ENCODE data around the gene CSPG4. TPM values are rescaled to one million over a fixed set of nuclear protein-coding genes. Genes with fewer than 3 reads are reported as not detected.

Gene CSPG4
- total RNA-seq, 1 experiment from 2014 or later = 0.32 TPM

- H3K9me3 ChIP-seq (replicated peaks) = no peaks in the 10 kb centered on the region
- H3K4me1 ChIP-seq (replicated peaks) = peaks cover 24% of the 10 kb centered on the region
- no peak overlapping the region for H3K4me3 ChIP-seq
Observed at GRCh38 chr15:75661100-75661755, 51.4 kb downstream of the CSPG4 start.

GRCh38 chr15:75659928-75660645 is 52.6 kb downstream of the CSPG4 start:
- H3K36me3 ChIP-seq = peaks cover 20% of the 10 kb centered on the region
- DNase-seq (ENCODE audit: low read depth in 1 of 2, low spot score in 2 of 2) = no peak

More at GRCh38 chr15:75661100-75661755, 51.4 kb downstream of the CSPG4 start:
- H3K36me3 ChIP-seq = peaks cover 20% of the 10 kb centered on the region
- no peaks in the 10 kb centered on the region for H3K27me3 ChIP-seq (replicated peaks)
- H3K27ac ChIP-seq = peak overlapping the region; percentile 82
- DNase-seq (ENCODE audit: low read depth in 1 of 2, low spot score in 2 of 2) = peak; percentile 63 to 94

GRCh38 chr15:75659141-75659771 is 53.4 kb downstream of the CSPG4 start:
- H3K9me3 ChIP-seq (replicated peaks) = no peaks in the 10 kb centered on the region
- peaks cover 21% of the 10 kb centered on the region for H3K4me1 ChIP-seq (replicated peaks)
- no peak overlapping the region for H3K4me3 ChIP-seq
- peaks cover 20% of the 10 kb centered on the region for H3K36me3 ChIP-seq
- no peaks in the 10 kb centered on the region for H3K27me3 ChIP-seq (replicated peaks)
- no peak for DNase-seq (ENCODE audit: low read depth in 1 of 2, low spot score in 2 of 2)
- H3K27ac ChIP-seq = no peak overlapping the region

More at GRCh38 chr15:75659928-75660645, 52.6 kb downstream of the CSPG4 start:
- Histone ChIP-seq H3K27me3 (replicated peaks) (no peaks in the 10 kb centered on the region), H3K9me3 (replicated peaks) (no peaks in the 10 kb centered on the region), H3K27ac (no peak overlapping the region), H3K4me3 (no peak overlapping the region), H3K4me1 (replicated peaks) (peaks cover 21% of the 10 kb centered on the region)

GRCh38 chr15:75656813-75657212 is 55.8 kb downstream of the CSPG4 start:
- DNase-seq (ENCODE audit: low read depth in 1 of 2, low spot score in 2 of 2) = no peak
- no peak overlapping the region for H3K4me3 ChIP-seq
- no peak overlapping the region for H3K27ac ChIP-seq
- peaks cover 18% of the 10 kb centered on the region for H3K4me1 ChIP-seq (replicated peaks)
- peaks cover 36% of the 10 kb centered on the region for H3K36me3 ChIP-seq
- H3K9me3 ChIP-seq (replicated peaks) = no peaks in the 10 kb centered on the region
- no peaks in the 10 kb centered on the region for H3K27me3 ChIP-seq (replicated peaks)

GRCh38 chr15:75656331-75656730 is 56.3 kb downstream of the CSPG4 start:
- peaks cover 40% of the 10 kb centered on the region for H3K36me3 ChIP-seq
- DNase-seq (ENCODE audit: low read depth in 1 of 2, low spot score in 2 of 2) = no peak
- no peak overlapping the region for H3K4me3 ChIP-seq
- peaks cover 18% of the 10 kb centered on the region for H3K4me1 ChIP-seq (replicated peaks)
- no peaks in the 10 kb centered on the region for H3K9me3 ChIP-seq (replicated peaks)
- no peak overlapping the region for H3K27ac ChIP-seq
- no peaks in the 10 kb centered on the region for H3K27me3 ChIP-seq (replicated peaks)

GRCh38 chr15:75655931-75656330 is 56.7 kb downstream of the CSPG4 start:
- Histone ChIP-seq H3K27me3 (replicated peaks) (no peaks in the 10 kb centered on the region), H3K27ac (no peak overlapping the region), H3K4me3 (no peak overlapping the region), H3K4me1 (replicated peaks) (peaks cover 18% of the 10 kb centered on the region), H3K36me3 (peaks cover 44% of the 10 kb centered on the region), H3K9me3 (replicated peaks) (no peaks in the 10 kb centered on the region)
- no peak for DNase-seq (ENCODE audit: low read depth in 1 of 2, low spot score in 2 of 2)

- H3K36me3 ChIP-seq = peaks cover 52% of the 10 kb centered on the region
- no peaks in the 10 kb centered on the region for H3K9me3 ChIP-seq (replicated peaks)
- H3K27me3 ChIP-seq (replicated peaks) = no peaks in the 10 kb centered on the region
- no peak overlapping the region for H3K27ac ChIP-seq
- DNase-seq (ENCODE audit: low read depth in 1 of 2, low spot score in 2 of 2) = no peak
- peaks cover 24% of the 10 kb centered on the region for H3K4me1 ChIP-seq (replicated peaks)
- H3K4me3 ChIP-seq = no peak overlapping the region
Observed at GRCh38 chr15:75654201-75654907, 58.3 kb downstream of the CSPG4 start.

- Histone ChIP-seq H3K36me3 (peaks cover 56% of the 10 kb centered on the region), H3K9me3 (replicated peaks) (no peaks in the 10 kb centered on the region), H3K4me1 (replicated peaks) (peaks cover 33% of the 10 kb centered on the region), H3K27ac (no peak overlapping the region), H3K4me3 (no peak overlapping the region), H3K27me3 (replicated peaks) (no peaks in the 10 kb centered on the region)
- DNase-seq (ENCODE audit: low read depth in 1 of 2, low spot score in 2 of 2) = no peak
Observed at GRCh38 chr15:75653347-75653913, 59.2 kb downstream of the CSPG4 start.

- peaks cover 50% of the 10 kb centered on the region for H3K36me3 ChIP-seq
- no peak overlapping the region for H3K4me3 ChIP-seq
- H3K27ac ChIP-seq = no peak overlapping the region
- H3K27me3 ChIP-seq (replicated peaks) = no peaks in the 10 kb centered on the region
- H3K9me3 ChIP-seq (replicated peaks) = no peaks in the 10 kb centered on the region
- no peak for DNase-seq (ENCODE audit: low read depth in 1 of 2, low spot score in 2 of 2)
- H3K4me1 ChIP-seq (replicated peaks) = peaks cover 36% of the 10 kb centered on the region
Observed at GRCh38 chr15:75651810-75652543, 60.7 kb downstream of the CSPG4 start.

GRCh38 chr15:75650908-75651809 is 61.5 kb downstream of the CSPG4 start:
- H3K4me3 ChIP-seq = no peak overlapping the region
- no peak overlapping the region for H3K27ac ChIP-seq
- no peak for DNase-seq (ENCODE audit: low read depth in 1 of 2, low spot score in 2 of 2)
- H3K9me3 ChIP-seq (replicated peaks) = no peaks in the 10 kb centered on the region
- H3K36me3 ChIP-seq = peaks cover 46% of the 10 kb centered on the region
- H3K27me3 ChIP-seq (replicated peaks) = no peaks in the 10 kb centered on the region
- H3K4me1 ChIP-seq (replicated peaks) = peaks cover 44% of the 10 kb centered on the region

- Histone ChIP-seq H3K27ac (no peak overlapping the region), H3K27me3 (replicated peaks) (no peaks in the 10 kb centered on the region), H3K4me1 (replicated peaks) (peaks cover 44% of the 10 kb centered on the region), H3K4me3 (no peak overlapping the region), H3K9me3 (replicated peaks) (no peaks in the 10 kb centered on the region), H3K36me3 (peaks cover 46% of the 10 kb centered on the region)
- DNase-seq (ENCODE audit: low read depth in 1 of 2, low spot score in 2 of 2) = no peak
Observed at GRCh38 chr15:75649848-75650247, 62.8 kb downstream of the CSPG4 start.

GRCh38 chr15:75649045-75649761 is 63.4 kb downstream of the CSPG4 start:
- Histone ChIP-seq H3K4me3 (peak overlapping the region; percentile 88), H3K27ac (0 out of 2 replicates have a peak overlapping the region, but pooled peaks have one; percentile 49), H3K4me1 (replicated peaks) (peaks cover 44% of the 10 kb centered on the region), H3K36me3 (peaks cover 46% of the 10 kb centered on the region), H3K27me3 (replicated peaks) (no peaks in the 10 kb centered on the region), H3K9me3 (replicated peaks) (no peaks in the 10 kb centered on the region)
- DNase-seq (ENCODE audit: low read depth in 1 of 2, low spot score in 2 of 2) = no peak
